ENCODE data around the gene KAT2B.

Gene KAT2B

GRCh38 chr3:20096135-20096685 is 56.0 kb downstream of the KAT2B start:
- no peak for DNase-seq (ENCODE audit: low read depth)

- DNase-seq (ENCODE audit: low read depth): no peak
These were observed 56.8 kb downstream of the KAT2B start for GRCh38 chr3:20097015-20097414.

- DNase-seq (ENCODE audit: low read depth): no peak
These were observed 58.8 kb downstream of the KAT2B start for GRCh38 chr3:20099060-20099459.

GRCh38 chr3:20100151-20100550 is 59.9 kb downstream of the KAT2B start:
- DNase-seq (ENCODE audit: low read depth): no peak

- no peak for DNase-seq (ENCODE audit: low read depth)
These were observed 60.8 kb downstream of the KAT2B start for GRCh38 chr3:20101041-20101440.

- DNase-seq (ENCODE audit: low read depth): no peak
These were observed 63.5 kb downstream of the KAT2B start for GRCh38 chr3:20103731-20104130.

GRCh38 chr3:20104167-20104661 is 64.0 kb downstream of the KAT2B start:
- no peak for DNase-seq (ENCODE audit: low read depth)

- no peak for DNase-seq (ENCODE audit: low read depth)
These were observed 65.5 kb downstream of the KAT2B start for GRCh38 chr3:20105513-20106280.

GRCh38 chr3:20107722-20108121 is 67.5 kb downstream of the KAT2B start:
- DNase-seq (ENCODE audit: low read depth): no peak

- no peak for DNase-seq (ENCODE audit: low read depth)
These were observed 68.6 kb downstream of the KAT2B start for GRCh38 chr3:20108869-20109268.

GRCh38 chr3:20110826-20111225 is 70.6 kb downstream of the KAT2B start:
- no peak for DNase-seq (ENCODE audit: low read depth)

- DNase-seq (ENCODE audit: low read depth): no peak
These were observed 71.6 kb downstream of the KAT2B start for GRCh38 chr3:20111836-20112235.

GRCh38 chr3:20121088-20121487 is 80.8 kb downstream of the KAT2B start:
- DNase-seq (ENCODE audit: low read depth): no peak

- no peak for DNase-seq (ENCODE audit: low read depth)
These were observed 82.9 kb downstream of the KAT2B start for GRCh38 chr3:20123131-20123652.

- DNase-seq (ENCODE audit: low read depth): no peak
These were observed 85.0 kb downstream of the KAT2B start for GRCh38 chr3:20125289-20125688.

GRCh38 chr3:20125897-20126296 is 85.7 kb downstream of the KAT2B start:
- no peak for DNase-seq (ENCODE audit: low read depth)

- DNase-seq (ENCODE audit: low read depth): no peak
These were observed 88.1 kb downstream of the KAT2B start for GRCh38 chr3:20128358-20128757.

- no peak for DNase-seq (ENCODE audit: low read depth)
These were observed 89.9 kb downstream of the KAT2B start for GRCh38 chr3:20130106-20130505.

GRCh38 chr3:20136231-20136630 is 96.0 kb downstream of the KAT2B start:
- DNase-seq (ENCODE audit: low read depth): no peak

- DNase-seq (ENCODE audit: low read depth): no peak
These were observed 97.4 kb downstream of the KAT2B start for GRCh38 chr3:20137647-20138046.

GRCh38 chr3:20140881-20141280 is 100.6 kb downstream of the KAT2B start:
- no peak for DNase-seq (ENCODE audit: low read depth)

GRCh38 chr3:20141316-20141715 is 101.1 kb downstream of the KAT2B start:
- DNase-seq (ENCODE audit: low read depth): no peak

GRCh38 chr3:20141851-20142250 is 101.6 kb downstream of the KAT2B start:
- no peak for DNase-seq (ENCODE audit: low read depth)

All from T follicular helper cell (primary cell).